Upper lobe of right lung (tissue), 1 donor: ENCODE measurements around the gene MCC. TPM values are rescaled to one million over a fixed set of nuclear protein-coding genes. Genes with fewer than 3 reads are reported as not detected.

ENCODE experiments used
- ATAC-seq: fragments of 200-7000 bp; cut with Tn5 transposase; one replicate; pipeline ENCODE4 v1.9.1; 2020; ENCODE audit warnings: mild to moderate bottlenecking, moderate library complexity
- DNase-seq: peaks from one replicate; pipeline ENCODE4 v3.0.0-alpha.2; 2020
- H3K27ac ChIP-seq: fragments of 200-600 bp; one replicate; pipeline ENCODE4 v1.8.0; 2022
- H3K27me3 ChIP-seq: fragments of 200-600 bp; one replicate; pipeline ENCODE4 v1.8.0; 2022; ENCODE audit warnings: mild to moderate bottlenecking
- H3K36me3 ChIP-seq: fragments of 200-600 bp; one replicate; pipeline ENCODE4 v1.8.0; 2022
- H3K4me1 ChIP-seq: fragments of 200-600 bp; one replicate; pipeline ENCODE4 v1.8.0; 2022
- H3K4me3 ChIP-seq: fragments of 200-600 bp; one replicate; pipeline ENCODE4 v1.8.0; 2022; ENCODE audit warnings: mild to moderate bottlenecking
- H3K9me3 ChIP-seq: fragments of 200-600 bp; one replicate; pipeline ENCODE4 v1.8.0; 2022
- CTCF ChIP-seq: fragments of 200-600 bp; IDR thresholded peaks from one replicate; pipeline ENCODE4 v1.8.0; 2022; ENCODE audit warnings: antibody characterized with exemption
- intact Hi-C: fragments of 100-400 bp; cut with DNase I; formaldehyde crosslinking; loops from one replicate; pipeline ENCODE4 v1.11.0; 2022
- total RNA-seq: library from RNA; stranded (reverse); fragmentation: NEBNext Ultra II Directional; extraction: Animal tissue kit (Norgen Biotek cat#: 25700); gene quantifications from one replicate; pipeline ENCODE4 v1.2.1, GENCODE V29; 2021
- donor health status: DM: no; HTN: yes; CAD: no; lungs with severe emphysema.

Gene MCC
- total RNA-seq, 1 donor from 2014 or later, result 18.6 TPM

DNA sequence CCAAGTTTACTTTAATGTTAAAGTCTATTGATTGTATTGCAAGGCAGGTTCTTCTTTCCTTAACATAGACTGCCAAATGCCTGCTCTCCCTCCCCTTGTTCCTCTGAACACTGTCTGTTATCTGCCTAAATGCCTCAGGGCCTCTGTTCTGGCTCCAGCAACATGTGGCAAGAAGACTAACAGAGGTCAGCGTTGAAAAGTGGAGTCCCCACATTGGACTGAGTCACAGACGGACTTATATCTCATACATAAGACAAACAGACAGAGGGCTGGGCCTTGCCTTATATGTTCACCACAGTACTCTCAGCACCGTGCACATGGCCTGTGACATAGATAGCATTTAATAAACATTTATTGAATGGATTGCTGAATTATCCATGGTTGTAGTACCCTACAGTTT lies 144.9 kb downstream of the MCC start:
- intact Hi-C loops, result no loop called here
- H3K27me3 ChIP-seq, result no peaks in the 10 kb centered on the region
- no peak for ATAC-seq
- H3K27ac ChIP-seq, result no peak overlapping the region
- H3K9me3 ChIP-seq, result no peaks in the 10 kb centered on the region
- no peak for TF ChIP-seq CTCF
- DNase-seq, result no peak
- H3K4me3 ChIP-seq, result no peak overlapping the region
- no peaks in the 10 kb centered on the region for H3K36me3 ChIP-seq
- no peaks in the 10 kb centered on the region for H3K4me1 ChIP-seq

GRCh38 chr5:113340537-113340936 lies 147.7 kb downstream of the MCC start:
- no peak overlapping the region for H3K27ac ChIP-seq
- TF ChIP-seq CTCF, result no peak
- ATAC-seq (no peak), DNase-seq (no peak)
- no peaks in the 10 kb centered on the region for H3K36me3 ChIP-seq
- H3K9me3 ChIP-seq, result no peaks in the 10 kb centered on the region
- no peak overlapping the region for H3K4me3 ChIP-seq
- no peaks in the 10 kb centered on the region for H3K27me3 ChIP-seq
- no peaks in the 10 kb centered on the region for H3K4me1 ChIP-seq
- intact Hi-C loops, result no loop called here

GRCh38 chr5:113338628-113339027 lies 149.6 kb downstream of the MCC start:
- H3K4me1 ChIP-seq, result no peaks in the 10 kb centered on the region
- no peaks in the 10 kb centered on the region for H3K36me3 ChIP-seq
- no peak for ATAC-seq
- no peaks in the 10 kb centered on the region for H3K9me3 ChIP-seq
- H3K27ac ChIP-seq, result no peak overlapping the region
- intact Hi-C loops, result loop anchor here (5.0 kb wide), 1 partner anchor 266 kb away; no protein-coding TSS in a partner anchor
- no peak overlapping the region for H3K4me3 ChIP-seq
- TF ChIP-seq CTCF, result no peak
- no peaks in the 10 kb centered on the region for H3K27me3 ChIP-seq
- DNase-seq, result no peak

GRCh38 chr5:113337515-113338415 lies 150.5 kb downstream of the MCC start:
- no peaks in the 10 kb centered on the region for H3K9me3 ChIP-seq
- intact Hi-C loops, result loop anchor here (5.0 kb wide), 1 partner anchor 265 kb away; no protein-coding TSS in a partner anchor
- H3K27me3 ChIP-seq, result no peaks in the 10 kb centered on the region
- no peak overlapping the region for H3K4me3 ChIP-seq
- H3K4me1 ChIP-seq, result no peaks in the 10 kb centered on the region
- no peak overlapping the region for H3K27ac ChIP-seq
- no peak for TF ChIP-seq CTCF
- no peaks in the 10 kb centered on the region for H3K36me3 ChIP-seq
- no peak for DNase-seq
- no peak for ATAC-seq

DNA sequence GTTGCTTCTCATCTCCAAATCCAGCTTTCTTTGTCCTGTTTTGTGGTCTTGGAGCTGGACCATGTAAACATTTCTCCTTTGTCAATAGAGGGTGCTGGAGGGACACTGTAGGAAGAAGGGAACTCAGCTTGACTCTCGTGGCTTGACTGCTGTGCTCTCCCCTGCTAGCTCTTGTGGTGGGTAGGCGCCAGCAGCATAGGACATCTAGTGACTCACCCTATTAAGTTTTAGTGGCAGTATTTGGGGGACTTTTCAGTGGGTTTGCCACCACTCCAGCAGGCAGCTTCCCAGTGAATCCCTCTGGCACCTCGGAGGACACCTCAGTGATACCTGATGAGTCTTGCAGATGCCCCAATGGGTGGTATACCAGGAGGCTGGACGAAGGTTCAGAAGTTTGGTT lies 151.3 kb downstream of the MCC start:
- no peaks in the 10 kb centered on the region for H3K4me1 ChIP-seq
- H3K4me3 ChIP-seq, result no peak overlapping the region
- TF ChIP-seq CTCF, result peak; percentile 35
- intact Hi-C loops, result loop anchor here (5.0 kb wide), 1 partner anchor 265 kb away; no protein-coding TSS in a partner anchor
- no peaks in the 10 kb centered on the region for H3K9me3 ChIP-seq
- no peaks in the 10 kb centered on the region for H3K27me3 ChIP-seq
- H3K36me3 ChIP-seq, result no peaks in the 10 kb centered on the region
- DNase-seq (no peak), ATAC-seq (peak; percentile 72)
- H3K27ac ChIP-seq, result no peak overlapping the region
